Activated T-cell treated with anti-CD3 and anti-CD28 coated beads, Interleukin-2, amount 50 U/mL, for 72 hours (primary cell): ENCODE results near the gene RNF38. TPM values are rescaled to one million over a fixed set of nuclear protein-coding genes. Genes with fewer than 3 reads are reported as not detected.
"Not testable (repeated sequence)": the region's sequence is repeated elsewhere in the genome, so short reads cannot be mapped to it uniquely, and the experiment has no call there.

Experiments used
- ATAC-seq, 2 donors: fragments of 150-1000 bp; cut with Tn5 transposase; replicated peaks in 1 of 2; 2 replicates each; pipeline ENCODE4 v1.10.0; 2021; ENCODE audit warnings: moderate library complexity in 2 of 2, mild to moderate bottlenecking in 1 of 2
- DNase-seq, 2 donors: peaks; one replicate each; pipeline ENCODE4 v3.0.0; 2021 to 2022; ENCODE audit warnings: mixed read lengths in 1 of 2
- H3K27ac Mint-ChIP-seq: one replicate; pipeline ENCODE4 v1.8.0; 2022; ENCODE audit warnings: mild to moderate bottlenecking, moderate library complexity, mixed read lengths
- H3K27me3 Mint-ChIP-seq: one replicate; pipeline ENCODE4 v1.8.0; 2022; ENCODE audit warnings: low read depth, mixed read lengths
- H3K36me3 Mint-ChIP-seq, 2 donors: one replicate each; pipeline ENCODE4 v1.8.0; 2022; ENCODE audit warnings: mixed read lengths in 2 of 2, mild to moderate bottlenecking in 1 of 2; ENCODE audit not compliant: insufficient read depth in 2 of 2
- H3K4me1 Mint-ChIP-seq: one replicate; pipeline ENCODE4 v1.8.0; 2022; ENCODE audit warnings: low read depth, mixed read lengths
- H3K4me3 Mint-ChIP-seq, 2 donors: one replicate each; pipeline ENCODE4 v1.8.0; 2022; ENCODE audit warnings: mild to moderate bottlenecking in 2 of 2, mixed read lengths in 2 of 2, moderate library complexity in 2 of 2
- H3K9me3 Mint-ChIP-seq, 2 donors: one replicate each; pipeline ENCODE4 v1.8.0; 2022; ENCODE audit warnings: mixed read lengths in 2 of 2
- total RNA-seq, 2 donors: library from RNA; stranded (reverse); gene quantifications; one replicate each; pipeline ENCODE4 v1.2.3, GENCODE V29; 2022

Gene RNF38
- total RNA-seq, 2 donors from 2014 or later: 33.5 to 35.2 TPM

DNA sequence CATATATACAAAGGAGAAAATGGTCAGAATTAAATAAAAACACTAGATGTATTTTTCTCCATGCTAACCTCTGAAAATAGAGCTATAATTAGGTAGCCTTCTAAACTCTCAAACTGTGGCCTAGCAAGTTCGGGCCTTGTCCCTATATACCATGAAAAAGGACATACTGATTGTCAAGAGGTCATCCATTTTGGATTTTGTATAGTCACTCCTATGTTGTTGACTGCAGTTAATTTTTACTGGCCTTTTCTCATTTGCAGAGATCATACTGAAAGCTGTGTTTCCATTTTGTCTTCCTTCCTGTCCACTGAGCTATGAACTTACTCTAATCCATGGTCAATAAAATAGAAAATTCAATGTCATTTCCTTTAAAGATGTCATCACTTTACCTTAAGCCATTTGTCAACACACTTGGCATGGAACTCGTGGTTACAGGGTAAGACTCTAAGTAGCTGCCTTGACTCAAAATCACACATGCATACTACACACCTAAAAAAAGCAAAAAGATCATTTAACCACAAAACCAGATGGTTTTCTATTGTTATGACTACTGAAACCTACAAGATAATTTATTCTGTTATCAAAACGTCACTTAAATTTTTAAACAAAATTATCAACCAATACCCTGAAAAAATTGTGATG lies 58.0 kb downstream of the RNF38 start:
- Mint-ChIP-seq H3K27ac (peak overlapping the region; percentile 94), H3K4me3 (peak overlapping the region in 1 of 2 donors; percentile 24), H3K27me3 (no peaks in the 10 kb centered on the region), H3K4me1 (peaks cover 17% of the 10 kb centered on the region), H3K36me3 (peaks cover 18 to 26% of the 10 kb centered on the region in 2 donors), H3K9me3 (no peaks in the 10 kb centered on the region)
- DNase-seq: peak; percentile 19 to 29
- ATAC-seq: peak; percentile 98

DNA sequence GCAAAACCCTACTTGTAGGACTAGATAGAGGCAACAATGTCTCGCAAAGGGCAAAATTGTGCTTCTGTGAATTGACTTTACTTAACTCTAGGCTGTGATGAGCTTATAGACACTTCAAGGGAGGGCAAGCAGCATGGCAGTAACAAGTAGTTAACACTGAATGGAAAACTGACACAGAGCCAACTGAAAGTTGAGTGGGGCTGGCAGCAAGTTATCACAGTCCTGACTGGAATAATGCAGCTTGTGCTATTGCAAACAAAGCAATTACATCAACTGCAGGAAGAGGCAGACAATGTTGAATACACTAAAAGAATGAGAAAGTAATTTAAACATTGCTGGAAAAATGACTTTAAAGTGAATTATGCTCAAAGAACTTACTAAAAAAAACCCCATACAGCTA lies 62.2 kb downstream of the RNF38 start:
- no peak for DNase-seq
- Mint-ChIP-seq H3K27ac (peak overlapping the region; percentile 22), H3K27me3 (no peaks in the 10 kb centered on the region), H3K36me3 (peaks cover 18 to 28% of the 10 kb centered on the region in 2 donors), H3K9me3 (no peaks in the 10 kb centered on the region), H3K4me3 (no peak overlapping the region), H3K4me1 (peaks cover 12% of the 10 kb centered on the region)
- no peak for ATAC-seq

DNA sequence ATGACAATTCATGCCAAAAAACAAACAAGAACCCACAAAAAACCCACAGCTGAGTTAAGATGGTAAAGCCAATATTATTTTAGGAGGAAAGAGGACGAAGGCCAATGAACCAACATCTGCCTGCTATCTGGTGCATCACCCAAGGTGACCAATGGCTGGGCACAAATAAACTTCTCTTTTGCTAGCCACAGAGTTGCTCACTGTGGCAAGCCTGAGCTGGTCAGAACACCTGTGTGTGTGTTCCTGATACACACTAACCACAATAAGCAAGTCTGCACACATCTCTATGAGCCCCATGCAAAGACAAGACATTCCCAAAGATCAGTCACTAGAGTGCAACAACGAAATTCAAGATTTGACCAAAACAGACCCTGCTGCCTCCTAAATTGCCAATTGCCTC lies 63.1 kb downstream of the RNF38 start:
- H3K27me3 Mint-ChIP-seq: no peaks in the 10 kb centered on the region
- ATAC-seq (no peak), DNase-seq (no peak)
- H3K9me3 Mint-ChIP-seq: no peaks in the 10 kb centered on the region
- H3K4me3 Mint-ChIP-seq: no peak overlapping the region
- peak overlapping the region; percentile 90 for H3K27ac Mint-ChIP-seq
- H3K36me3 Mint-ChIP-seq: peaks cover 16 to 23% of the 10 kb centered on the region in 2 donors
- H3K4me1 Mint-ChIP-seq: peaks cover 3% of the 10 kb centered on the region

DNA sequence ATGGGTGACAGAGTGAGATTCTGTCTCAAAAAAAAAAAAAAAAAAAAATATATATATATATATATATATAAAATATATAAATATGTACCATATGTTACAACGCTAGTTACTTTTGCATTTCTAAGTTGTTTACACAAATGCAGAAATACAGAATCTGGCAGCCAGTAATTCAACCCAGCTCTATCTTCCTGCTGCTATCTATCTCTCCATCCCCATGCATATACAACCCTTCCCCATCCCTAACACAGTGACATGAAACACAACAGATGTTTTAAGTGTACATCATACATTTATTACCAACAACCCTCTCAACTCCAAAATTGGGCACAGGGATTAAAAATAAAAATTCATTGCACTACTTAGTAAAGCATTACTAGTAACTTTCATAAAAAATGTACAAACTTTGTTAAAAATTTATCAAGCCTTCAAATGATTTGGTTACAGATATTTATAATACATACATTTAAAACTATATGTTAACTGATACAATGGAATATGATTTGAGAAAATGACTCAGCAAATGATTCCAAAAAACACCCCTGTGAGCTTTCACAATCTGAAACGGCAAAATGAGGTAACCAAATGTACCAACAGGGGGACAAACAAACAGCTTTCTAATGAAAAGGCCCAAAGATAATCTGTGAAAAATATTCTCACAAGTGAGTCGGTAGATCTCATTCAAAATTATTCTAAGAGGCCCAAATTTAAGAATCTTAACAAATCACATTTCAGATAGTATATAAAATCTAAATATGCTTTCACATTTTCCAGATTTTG lies 63.8 kb downstream of the RNF38 start:
- Mint-ChIP-seq H3K27ac (peak overlapping the region; percentile 90), H3K4me3 (no peak overlapping the region), H3K4me1 (no peaks in the 10 kb centered on the region), H3K9me3 (no peaks in the 10 kb centered on the region), H3K36me3 (peaks cover 15 to 20% of the 10 kb centered on the region in 2 donors), H3K27me3 (no peaks in the 10 kb centered on the region)
- DNase-seq: no peak
- ATAC-seq: no peak

DNA sequence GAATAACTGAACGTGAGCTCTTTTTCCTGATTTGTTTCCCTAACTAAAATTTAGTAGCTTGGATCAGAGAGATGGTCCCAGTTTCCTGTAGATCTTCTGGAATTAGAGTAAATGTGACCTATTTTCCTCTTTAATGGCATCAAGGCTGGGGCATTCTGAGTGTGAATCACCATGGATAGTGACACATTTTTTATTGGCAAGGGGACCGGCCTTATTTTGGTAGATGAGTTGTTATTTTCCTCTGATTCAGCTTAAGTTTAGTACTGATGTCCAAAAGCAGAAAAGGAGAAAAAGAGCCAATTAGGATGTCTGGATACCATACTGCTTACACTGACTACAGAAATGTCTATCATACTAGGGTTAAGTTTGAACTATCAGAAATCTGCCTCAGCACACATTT lies 68.1 kb downstream of the RNF38 start:
- Mint-ChIP-seq H3K36me3 (peaks cover 0 to 10% of the 10 kb centered on the region in 2 donors), H3K4me1 (no peaks in the 10 kb centered on the region), H3K4me3 (no peak overlapping the region), H3K27ac (no peak overlapping the region), H3K9me3 (no peaks in the 10 kb centered on the region), H3K27me3 (no peaks in the 10 kb centered on the region)
- ATAC-seq: no peak
- no peak for DNase-seq

DNA sequence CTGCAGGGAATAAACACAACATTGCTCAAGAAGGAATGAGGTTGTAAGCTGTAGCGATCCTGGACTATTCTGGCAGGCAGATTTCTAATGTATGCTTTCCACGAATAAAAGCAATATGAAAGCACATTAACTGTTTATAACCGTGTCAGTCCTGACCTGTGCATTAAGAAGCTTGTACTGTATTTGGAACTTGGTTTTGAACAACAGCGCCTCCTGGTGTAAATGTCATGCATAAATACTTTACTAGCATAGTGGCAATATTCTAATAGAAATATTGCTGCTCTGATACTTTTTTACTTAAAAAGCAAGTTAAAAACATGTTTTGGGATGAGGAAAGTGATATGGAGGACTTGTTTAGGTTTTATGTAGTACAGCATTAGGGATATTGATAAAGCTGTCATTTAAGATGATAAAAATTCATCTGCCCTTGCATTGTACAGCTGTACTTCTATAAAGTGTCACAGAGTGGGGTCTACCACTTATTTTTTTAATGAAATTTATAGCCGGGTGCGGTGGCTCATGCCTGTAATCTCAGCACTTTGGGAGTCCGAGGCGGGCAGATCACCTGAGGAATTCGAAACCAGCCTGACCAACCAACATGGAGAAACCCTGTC lies 71.2 kb downstream of the RNF38 start:
- Mint-ChIP-seq H3K4me3 (no peak overlapping the region), H3K27ac (peak overlapping the region; percentile 74), H3K36me3 (no peaks in the 10 kb centered on the region), H3K4me1 (no peaks in the 10 kb centered on the region), H3K27me3 (no peaks in the 10 kb centered on the region), H3K9me3 (no peaks in the 10 kb centered on the region)
- DNase-seq (peak; percentile 39 to 57), ATAC-seq (peak; percentile 47 to 50)

DNA sequence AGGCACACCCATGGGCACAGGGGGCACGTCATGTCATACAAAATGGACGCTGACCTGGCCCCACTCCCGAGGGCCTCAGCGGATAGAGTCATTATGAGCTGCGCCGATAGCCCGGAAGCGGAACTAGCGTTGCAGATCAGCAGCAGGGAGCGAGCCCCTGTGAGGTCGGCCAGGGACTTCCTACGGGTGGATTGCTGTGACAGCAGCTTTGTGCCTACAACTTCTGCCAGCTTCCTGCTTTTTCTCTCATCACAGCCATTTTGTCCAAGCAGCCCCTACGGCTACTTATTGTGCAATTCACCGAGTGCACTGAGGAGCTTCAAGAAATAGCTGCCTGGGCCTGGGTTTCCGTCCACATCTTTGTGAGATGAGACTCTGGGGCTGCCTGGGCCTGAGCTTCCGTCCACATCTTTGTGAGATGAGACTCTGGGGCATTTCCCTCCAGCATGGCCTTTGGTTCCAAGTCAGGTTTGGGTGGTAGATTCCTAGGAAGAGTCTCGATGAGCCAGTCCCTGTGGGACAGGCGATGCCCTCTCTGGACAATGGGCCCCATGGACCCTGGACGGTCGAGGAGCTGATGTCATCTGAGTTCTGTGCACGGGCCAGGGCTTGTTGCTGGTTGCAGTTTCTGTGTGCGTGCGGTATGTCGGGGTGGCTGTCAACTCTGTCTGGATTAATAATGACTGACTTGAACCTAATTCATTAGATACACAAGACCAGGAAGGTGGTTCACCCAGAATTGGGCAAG lies 74.8 kb downstream of the RNF38 start:
- Mint-ChIP-seq H3K4me3 (no peak overlapping the region), H3K4me1 (no peaks in the 10 kb centered on the region), H3K27ac (no peak overlapping the region), H3K36me3 (no peaks in the 10 kb centered on the region), H3K9me3 (no peaks in the 10 kb centered on the region), H3K27me3 (no peaks in the 10 kb centered on the region)
- DNase-seq (no peak), ATAC-seq (peak in 1 of 2 donors; percentile 20)

DNA sequence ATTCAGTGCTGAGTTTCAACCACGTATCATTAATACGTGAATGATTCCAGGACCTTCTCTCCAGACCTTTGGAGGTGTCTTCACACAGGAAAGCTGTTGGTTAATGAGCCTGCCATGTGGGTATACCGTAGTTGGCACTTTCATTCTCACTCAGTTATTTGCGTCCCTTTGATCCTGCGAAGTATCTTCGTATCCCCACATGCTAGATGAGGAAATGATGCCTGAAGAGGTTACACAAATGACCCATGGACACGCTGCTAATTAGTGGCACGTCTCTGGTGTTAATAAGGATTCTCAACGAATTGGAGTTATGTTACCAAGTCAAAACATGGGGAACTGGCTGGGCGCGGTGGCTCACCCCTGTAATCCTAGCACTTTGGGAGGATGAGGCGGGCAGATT lies 76.1 kb downstream of the RNF38 start:
- ATAC-seq (no peak), DNase-seq (no peak)
- Mint-ChIP-seq H3K4me1 (no peaks in the 10 kb centered on the region), H3K27me3 (no peaks in the 10 kb centered on the region), H3K27ac (no peak overlapping the region), H3K4me3 (no peak overlapping the region), H3K36me3 (no peaks in the 10 kb centered on the region), H3K9me3 (no peaks in the 10 kb centered on the region)

DNA sequence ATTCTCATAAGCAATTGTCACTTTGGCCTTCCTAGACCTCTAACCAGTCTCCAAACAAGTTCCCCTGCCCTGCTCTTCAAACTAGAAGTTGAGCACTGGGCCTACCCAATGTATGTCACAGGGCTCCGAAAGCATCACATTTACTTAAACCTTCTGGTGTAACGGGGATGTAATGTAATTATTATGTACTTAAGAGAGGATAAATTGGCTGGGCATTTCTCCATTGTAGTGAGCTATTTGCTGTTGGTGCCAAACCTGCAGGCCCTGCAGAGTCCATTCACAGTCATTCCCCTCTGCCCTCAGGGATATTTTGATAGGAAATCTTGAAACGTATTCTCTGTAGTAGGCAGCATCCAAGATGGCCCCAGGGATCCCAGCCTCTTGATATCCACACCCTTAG lies 77.6 kb downstream of the RNF38 start:
- H3K4me3 Mint-ChIP-seq: no peak overlapping the region
- no peaks in the 10 kb centered on the region for H3K9me3 Mint-ChIP-seq
- ATAC-seq (no peak), DNase-seq (no peak)
- H3K36me3 Mint-ChIP-seq: no peaks in the 10 kb centered on the region
- H3K27ac Mint-ChIP-seq: no peak overlapping the region
- no peaks in the 10 kb centered on the region for H3K27me3 Mint-ChIP-seq
- no peaks in the 10 kb centered on the region for H3K4me1 Mint-ChIP-seq

DNA sequence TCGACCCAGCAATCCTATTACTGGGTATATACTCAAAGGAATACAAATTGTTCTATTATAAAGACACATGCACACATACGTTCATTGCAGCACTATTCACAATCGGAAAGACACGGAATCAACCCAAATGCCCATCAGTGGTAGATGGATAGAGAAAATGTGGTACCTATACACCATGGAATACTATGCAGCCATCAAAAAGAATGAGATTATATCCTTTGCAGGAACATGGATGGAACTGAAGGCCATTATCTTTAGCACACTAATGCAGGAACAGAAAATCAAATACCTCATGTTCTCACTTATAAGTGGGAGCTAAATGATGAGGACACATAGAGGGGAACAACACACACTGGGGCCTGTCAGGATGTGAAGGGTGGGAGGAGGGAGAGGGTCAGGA lies 78.2 kb downstream of the RNF38 start:
- not testable (repeated sequence) for H3K9me3 Mint-ChIP-seq, H3K27me3 Mint-ChIP-seq, H3K4me1 Mint-ChIP-seq, H3K36me3 Mint-ChIP-seq, DNase-seq, H3K27ac Mint-ChIP-seq, H3K4me3 Mint-ChIP-seq, ATAC-seq

DNA sequence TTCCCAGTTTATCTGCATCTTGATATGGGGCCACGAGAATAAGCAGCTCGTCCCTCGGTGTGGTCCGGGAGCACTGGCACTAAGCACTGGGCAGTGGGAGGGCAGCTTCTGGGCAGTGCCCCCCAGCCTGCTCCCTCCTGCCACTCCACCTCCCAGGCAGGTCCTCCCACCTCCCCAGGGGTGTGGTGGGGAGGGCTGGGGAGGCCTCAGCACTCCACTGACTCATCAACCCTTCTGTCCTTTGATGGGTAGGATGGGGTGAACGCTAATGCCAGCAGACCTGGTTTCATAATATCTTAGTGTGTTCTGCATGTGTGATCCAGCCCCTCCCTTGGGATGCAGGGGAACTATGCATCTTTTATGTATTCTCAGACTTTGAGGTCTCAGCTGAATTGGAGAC lies 79.6 kb downstream of the RNF38 start:
- DNase-seq (no peak), ATAC-seq (peak in 1 of 2 donors; percentile 36)
- no peaks in the 10 kb centered on the region for H3K27me3 Mint-ChIP-seq
- no peak overlapping the region for H3K4me3 Mint-ChIP-seq
- H3K36me3 Mint-ChIP-seq: no peaks in the 10 kb centered on the region
- H3K9me3 Mint-ChIP-seq: no peaks in the 10 kb centered on the region
- no peaks in the 10 kb centered on the region for H3K4me1 Mint-ChIP-seq
- H3K27ac Mint-ChIP-seq: no peak overlapping the region

DNA sequence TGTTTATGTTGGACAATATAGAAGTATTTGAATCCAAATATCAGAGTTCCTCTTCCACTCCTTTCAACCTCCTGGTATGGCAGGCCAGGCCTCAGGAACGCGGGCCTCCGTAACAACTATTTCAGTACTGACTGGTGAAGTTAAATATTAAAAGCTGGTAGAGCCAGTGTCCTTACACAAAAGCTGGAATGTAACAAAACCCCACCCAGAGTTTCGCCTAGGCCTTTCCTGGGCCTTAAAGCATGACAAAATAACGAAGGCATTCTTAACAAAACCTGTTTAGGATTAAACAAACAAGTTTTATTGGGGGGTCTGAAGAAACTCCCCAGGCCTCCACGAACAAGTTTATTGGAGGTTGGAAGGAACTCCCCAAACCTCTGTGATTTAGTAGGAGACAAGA lies 80.3 kb downstream of the RNF38 start:
- Mint-ChIP-seq H3K9me3 (no peaks in the 10 kb centered on the region), H3K27me3 (no peaks in the 10 kb centered on the region), H3K36me3 (no peaks in the 10 kb centered on the region), H3K27ac (no peak overlapping the region), H3K4me1 (no peaks in the 10 kb centered on the region), H3K4me3 (no peak overlapping the region)
- DNase-seq: no peak
- no peak for ATAC-seq

DNA sequence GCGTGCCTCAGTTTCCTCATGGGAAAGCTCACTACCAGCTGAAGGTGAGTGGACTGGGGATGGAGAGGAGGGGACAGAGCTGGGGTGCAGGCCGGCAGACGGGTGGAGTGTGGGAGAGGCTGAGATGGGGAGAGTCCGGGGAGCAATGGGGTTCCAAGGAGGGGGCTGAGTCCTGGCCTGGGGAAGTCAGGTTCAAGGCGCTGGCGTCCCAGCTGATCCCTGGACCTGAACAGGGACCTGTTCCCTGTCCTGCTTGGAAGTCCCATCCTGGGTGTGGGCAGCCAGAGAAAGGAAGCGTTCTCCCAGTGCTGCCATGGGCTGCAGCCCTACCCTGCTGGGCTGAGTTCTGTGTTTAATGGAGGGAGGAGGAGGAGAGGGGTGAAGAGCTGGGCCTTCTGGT lies 80.9 kb downstream of the RNF38 start:
- Mint-ChIP-seq H3K27ac (no peak overlapping the region), H3K27me3 (no peaks in the 10 kb centered on the region), H3K4me3 (no peak overlapping the region), H3K4me1 (no peaks in the 10 kb centered on the region), H3K36me3 (no peaks in the 10 kb centered on the region), H3K9me3 (no peaks in the 10 kb centered on the region)
- no peak for DNase-seq
- ATAC-seq: no peak
